HepG2 (cell line): Measurements from ENCODE around the gene ALLC. TPM values are rescaled to one million over a fixed set of nuclear protein-coding genes. Genes with fewer than 3 reads are reported as not detected.
A peak's percentile ranks its signal among the peaks of the same experiment; 100 is the strongest.

Experiments used
- ATF5 ChIP-seq: sonication (generic); formaldehyde crosslinking; IDR thresholded peaks from 2 replicates; pipeline ENCODE4 v1.4.0; 2020; ENCODE audit warnings: mild to moderate bottlenecking, low read depth, missing genetic modification reagents
- CBX1 ChIP-seq: IDR thresholded peaks from one replicate; pipeline ENCODE4 v1.6.1; 2016; ENCODE audit warnings: antibody characterized with exemption, low read depth
- CBX2 ChIP-seq, 2 experiments: fragments of 200-600 bp in 1 of 2; sonication (generic); formaldehyde crosslinking in 1 of 2; IDR thresholded peaks; 2 replicates each; pipeline versions ENCODE4 v1.7.0 to v1.8.1; 2018 to 2022; ENCODE audit warnings: low read depth in 2 of 2, low read length in 1 of 2, mild to moderate bottlenecking in 1 of 2, missing genetic modification reagents in 1 of 2
- FOXK2 ChIP-seq: fragments of 450-650 bp; IDR thresholded peaks from 2 replicates; pipeline ENCODE4 v1.6.1; 2016
- FOXO1 ChIP-seq: sonication (generic); formaldehyde crosslinking; IDR thresholded peaks from 2 replicates; pipeline ENCODE4 v1.4.0; 2020; ENCODE audit warnings: missing genetic modification reagents
- MXD4 ChIP-seq: IDR thresholded peaks from 2 replicates; pipeline ENCODE4 v1.6.1; 2016; ENCODE audit warnings: mild to moderate bottlenecking, missing biosample characterization, missing genetic modification reagents
- NFYB ChIP-seq: sonication (generic); formaldehyde crosslinking; IDR thresholded peaks from 2 replicates; pipeline ENCODE4 v1.4.0; 2020; ENCODE audit warnings: missing genetic modification reagents
- PATZ1 ChIP-seq: sonication (generic); formaldehyde crosslinking; IDR thresholded peaks from 2 replicates; pipeline ENCODE4 v1.4.0; 2020; ENCODE audit warnings: missing genetic modification reagents
- REPIN1 ChIP-seq: sonication (generic); formaldehyde crosslinking; IDR thresholded peaks from 2 replicates; pipeline ENCODE4 v1.8.0; 2022; ENCODE audit warnings: missing genetic modification reagents, low read depth, mild to moderate bottlenecking, borderline replicate concordance
- SIX1 ChIP-seq: sonication (generic); formaldehyde crosslinking; IDR thresholded peaks from 2 replicates; pipeline ENCODE4 v1.4.0; 2020; ENCODE audit warnings: missing genetic modification reagents, borderline replicate concordance
- SOX5 ChIP-seq: IDR thresholded peaks from 2 replicates; pipeline ENCODE4 v1.6.1; 2016; ENCODE audit warnings: borderline replicate concordance
- SUZ12 ChIP-seq: fragments of 150-350 bp; IDR thresholded peaks from 2 replicates; pipeline ENCODE4 v1.6.1; 2014; ENCODE audit warnings: low read depth, low read length
- TBL1XR1 ChIP-seq: fragments of 150-350 bp; IDR thresholded peaks from 2 replicates; pipeline ENCODE4 v1.6.1; 2014; ENCODE audit warnings: borderline replicate concordance, low read length; ENCODE audit not compliant: partially characterized antibody
- ZNF224 ChIP-seq: sonication (generic); formaldehyde crosslinking; IDR thresholded peaks from 2 replicates; pipeline ENCODE4 v1.5.0; 2020; ENCODE audit warnings: mild to moderate bottlenecking, missing genetic modification reagents
- ZNF24 ChIP-seq: fragments of 450-650 bp; IDR thresholded peaks from 2 replicates; pipeline ENCODE4 v1.6.1; 2017; ENCODE audit warnings: antibody characterized with exemption, mild to moderate bottlenecking
- ZNF260 ChIP-seq: sonication (generic); formaldehyde crosslinking; IDR thresholded peaks from 2 replicates; pipeline ENCODE4 v1.4.0; 2020; ENCODE audit warnings: missing genetic modification reagents, low read depth, mild to moderate bottlenecking, borderline replicate concordance
- ZNF430 ChIP-seq: sonication (generic); formaldehyde crosslinking; IDR thresholded peaks from 2 replicates; pipeline ENCODE4 v1.9.0; 2021; ENCODE audit warnings: mild to moderate bottlenecking, missing genetic modification reagents
- ZNF441 ChIP-seq: sonication (generic); formaldehyde crosslinking; IDR thresholded peaks from 2 replicates; pipeline ENCODE4 v1.7.0; 2021; ENCODE audit warnings: missing genetic modification reagents, borderline replicate concordance
- ZNF768 ChIP-seq: sonication (generic); formaldehyde crosslinking; IDR thresholded peaks from 2 replicates; pipeline ENCODE4 v1.4.0; 2020; ENCODE audit warnings: missing genetic modification reagents
- ZNF788 ChIP-seq: sonication (generic); formaldehyde crosslinking; IDR thresholded peaks from 2 replicates; pipeline ENCODE4 v1.5.0; 2020; ENCODE audit warnings: mild to moderate bottlenecking, missing genetic modification reagents, borderline replicate concordance
- ZNF83 ChIP-seq: sonication (generic); formaldehyde crosslinking; IDR thresholded peaks from 2 replicates; pipeline ENCODE4 v1.4.0; 2020; ENCODE audit warnings: missing genetic modification reagents, mild to moderate bottlenecking, borderline replicate concordance
- polyA plus RNA-seq, 8 experiments: library from polyadenylated mRNA; depleted of rRNA in 3 of 8; stranded (reverse) in 7 of 8; unstranded in 1 of 8; fragments of >200 nt; fragmentation: Illumina TruSeq in 4 of 8; extraction: Trizol in 4 of 8; gene quantifications; 2 replicates each; pipeline versions ENCODE4 v1.2.1 to v1.2.3, GENCODE V29; 2011 to 2016; ENCODE audit warnings: low read depth in 4 of 8, missing spikeins in 1 of 8, mixed read lengths in 1 of 8; ENCODE audit not compliant: insufficient read depth in 1 of 8
- total RNA-seq, 5 experiments: library from RNA; depleted of rRNA; stranded (reverse); fragments of >200 nt; fragmentation: Illumina TruSeq; extraction: Trizol; gene quantifications; 2 replicates each; pipeline ENCODE4 v1.2.3, GENCODE V29; 2016; ENCODE audit warnings: low read depth in 1 of 5
- TF ChIP-seq, protein P1 (sequence below): sonication (generic); formaldehyde crosslinking; IDR thresholded peaks from 2 replicates; pipeline ENCODE4 v1.8.0; 2022; ENCODE audit warnings: mild to moderate bottlenecking, missing genetic modification reagents; ENCODE audit not compliant: insufficient replicate concordance
- TF ChIP-seq, protein P2 (sequence below): sonication (generic); formaldehyde crosslinking; IDR thresholded peaks from 2 replicates; pipeline ENCODE4 v1.4.0; 2020; ENCODE audit warnings: missing genetic modification reagents, borderline replicate concordance

ALLC gene
- total and polyA plus RNA-seq, 2 of the 13 experiments (the other 11 are each of a cell fraction or from before 2014, with no cell fraction given): 0.08 to 0.11 TPM

GRCh38 chr2:3620834-3621233 is 37.2 kb upstream of the ALLC start (continued):
- TF ChIP-seq, protein P1, sequence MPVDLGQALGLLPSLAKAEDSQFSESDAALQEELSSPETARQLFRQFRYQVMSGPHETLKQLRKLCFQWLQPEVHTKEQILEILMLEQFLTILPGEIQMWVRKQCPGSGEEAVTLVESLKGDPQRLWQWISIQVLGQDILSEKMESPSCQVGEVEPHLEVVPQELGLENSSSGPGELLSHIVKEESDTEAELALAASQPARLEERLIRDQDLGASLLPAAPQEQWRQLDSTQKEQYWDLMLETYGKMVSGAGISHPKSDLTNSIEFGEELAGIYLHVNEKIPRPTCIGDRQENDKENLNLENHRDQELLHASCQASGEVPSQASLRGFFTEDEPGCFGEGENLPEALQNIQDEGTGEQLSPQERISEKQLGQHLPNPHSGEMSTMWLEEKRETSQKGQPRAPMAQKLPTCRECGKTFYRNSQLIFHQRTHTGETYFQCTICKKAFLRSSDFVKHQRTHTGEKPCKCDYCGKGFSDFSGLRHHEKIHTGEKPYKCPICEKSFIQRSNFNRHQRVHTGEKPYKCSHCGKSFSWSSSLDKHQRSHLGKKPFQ (CRISPR knock-in tag): no peak
- TF ChIP-seq, protein P2, sequence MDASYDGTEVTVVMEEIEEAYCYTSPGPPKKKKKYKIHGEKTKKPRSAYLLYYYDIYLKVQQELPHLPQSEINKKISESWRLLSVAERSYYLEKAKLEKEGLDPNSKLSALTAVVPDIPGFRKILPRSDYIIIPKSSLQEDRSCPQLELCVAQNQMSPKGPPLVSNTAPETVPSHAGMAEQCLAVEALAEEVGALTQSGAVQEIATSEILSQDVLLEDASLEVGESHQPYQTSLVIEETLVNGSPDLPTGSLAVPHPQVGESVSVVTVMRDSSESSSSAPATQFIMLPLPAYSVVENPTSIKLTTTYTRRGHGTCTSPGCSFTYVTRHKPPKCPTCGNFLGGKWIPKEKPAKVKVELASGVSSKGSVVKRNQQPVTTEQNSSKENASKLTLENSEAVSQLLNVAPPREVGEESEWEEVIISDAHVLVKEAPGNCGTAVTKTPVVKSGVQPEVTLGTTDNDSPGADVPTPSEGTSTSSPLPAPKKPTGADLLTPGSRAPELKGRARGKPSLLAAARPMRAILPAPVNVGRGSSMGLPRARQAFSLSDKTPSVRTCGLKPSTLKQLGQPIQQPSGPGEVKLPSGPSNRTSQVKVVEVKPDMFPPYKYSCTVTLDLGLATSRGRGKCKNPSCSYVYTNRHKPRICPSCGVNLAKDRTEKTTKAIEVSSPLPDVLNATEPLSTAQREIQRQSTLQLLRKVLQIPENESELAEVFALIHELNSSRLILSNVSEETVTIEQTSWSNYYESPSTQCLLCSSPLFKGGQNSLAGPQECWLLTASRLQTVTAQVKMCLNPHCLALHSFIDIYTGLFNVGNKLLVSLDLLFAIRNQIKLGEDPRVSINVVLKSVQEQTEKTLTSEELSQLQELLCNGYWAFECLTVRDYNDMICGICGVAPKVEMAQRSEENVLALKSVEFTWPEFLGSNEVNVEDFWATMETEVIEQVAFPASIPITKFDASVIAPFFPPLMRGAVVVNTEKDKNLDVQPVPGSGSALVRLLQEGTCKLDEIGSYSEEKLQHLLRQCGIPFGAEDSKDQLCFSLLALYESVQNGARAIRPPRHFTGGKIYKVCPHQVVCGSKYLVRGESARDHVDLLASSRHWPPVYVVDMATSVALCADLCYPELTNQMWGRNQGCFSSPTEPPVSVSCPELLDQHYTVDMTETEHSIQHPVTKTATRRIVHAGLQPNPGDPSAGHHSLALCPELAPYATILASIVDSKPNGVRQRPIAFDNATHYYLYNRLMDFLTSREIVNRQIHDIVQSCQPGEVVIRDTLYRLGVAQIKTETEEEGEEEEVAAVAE (CRISPR knock-in tag): no peak
- TF ChIP-seq SIX1 (CRISPR knock-in tag) (peak; percentile 79; the same call in 1 of the 2 replicates), SUZ12 (no peak), TBL1XR1 (peak; percentile 43), MXD4 (CRISPR knock-in tag) (no peak), PATZ1 (CRISPR knock-in tag) (peak; percentile 27; the same call in 1 of the 2 replicates), ZNF260 (no peak), NFYB (CRISPR knock-in tag) (no peak), REPIN1 (0 out of 2 replicates have a peak, but pooled peaks have one; percentile 30), ZNF24 (0 out of 2 replicates have a peak, but pooled peaks have one; percentile 33), ZNF430 (no peak), ZNF441 (CRISPR knock-in tag) (no peak), CBX2 (IDR thresholded peaks at IDR 0.05; ENCODE audit: low read depth, low read length) (0 out of 2 replicates have a peak, but pooled peaks have one; percentile 0), CBX2 (CRISPR knock-in tag; IDR thresholded peaks at IDR 0.05; ENCODE audit: low read depth) (no peak), ATF5 (CRISPR knock-in tag) (no peak), ZNF224 (CRISPR knock-in tag) (no peak), ZNF768 (no peak), FOXK2 (peak; percentile 38; the same call in 1 of the 2 replicates), SOX5 (CRISPR knock-in tag) (peak; percentile 95), ZNF788 (CRISPR knock-in tag) (no peak), FOXO1 (CRISPR knock-in tag) (peak; percentile 82; the same call in 1 of the 2 replicates), ZNF83 (CRISPR knock-in tag) (no peak), CBX1 (no peak)
